ENCODE results near the gene PRICKLE1.

PRICKLE1 gene

DNA sequence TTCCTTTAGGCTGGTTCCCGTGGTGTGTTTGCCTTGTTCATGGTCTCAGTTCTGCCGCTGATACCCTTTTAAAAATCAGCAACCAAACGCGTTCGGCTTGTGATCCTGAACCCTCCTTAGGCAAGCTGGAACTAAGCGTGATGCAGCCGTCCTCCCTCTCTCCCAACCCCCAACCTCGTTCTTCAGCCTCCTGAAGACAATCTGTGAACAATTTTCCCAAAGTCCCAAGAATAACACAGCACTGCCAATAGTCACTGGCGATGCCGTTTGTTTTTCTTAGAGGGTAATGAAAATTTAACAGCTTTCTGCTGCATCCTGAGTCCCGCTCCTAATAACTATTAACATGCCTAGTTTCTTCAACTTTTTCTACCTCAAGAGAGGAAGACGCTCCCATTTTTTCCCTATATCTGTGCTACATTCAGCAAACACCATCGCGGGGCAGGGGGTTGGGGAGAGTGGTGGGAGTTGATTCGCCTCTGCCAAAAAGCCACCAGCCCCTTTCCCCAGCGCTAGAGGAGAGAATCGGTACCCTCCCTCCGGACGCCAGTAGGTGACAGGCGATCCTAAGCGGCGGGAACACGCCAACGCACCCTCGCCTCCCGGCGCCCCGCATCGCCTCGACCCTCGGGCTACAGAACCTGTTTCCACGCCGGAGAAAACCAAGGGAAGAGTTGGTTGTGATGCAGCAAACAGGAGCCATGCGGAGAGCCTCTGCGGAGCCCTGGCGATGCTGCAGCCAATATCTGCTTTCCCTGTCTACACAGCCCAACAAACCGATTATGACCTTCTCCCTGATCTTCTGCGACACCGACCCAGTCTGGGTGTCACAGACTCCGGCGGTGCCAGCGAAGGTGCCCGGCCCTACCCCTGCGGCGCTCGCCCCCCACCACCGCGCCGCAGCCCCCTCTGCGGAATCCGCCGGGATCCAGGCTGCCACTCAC is 752 bp downstream of the PRICKLE1 start:
- DNase-seq (ENCODE audit: low read depth in 2 of 2), result no peak

DNA sequence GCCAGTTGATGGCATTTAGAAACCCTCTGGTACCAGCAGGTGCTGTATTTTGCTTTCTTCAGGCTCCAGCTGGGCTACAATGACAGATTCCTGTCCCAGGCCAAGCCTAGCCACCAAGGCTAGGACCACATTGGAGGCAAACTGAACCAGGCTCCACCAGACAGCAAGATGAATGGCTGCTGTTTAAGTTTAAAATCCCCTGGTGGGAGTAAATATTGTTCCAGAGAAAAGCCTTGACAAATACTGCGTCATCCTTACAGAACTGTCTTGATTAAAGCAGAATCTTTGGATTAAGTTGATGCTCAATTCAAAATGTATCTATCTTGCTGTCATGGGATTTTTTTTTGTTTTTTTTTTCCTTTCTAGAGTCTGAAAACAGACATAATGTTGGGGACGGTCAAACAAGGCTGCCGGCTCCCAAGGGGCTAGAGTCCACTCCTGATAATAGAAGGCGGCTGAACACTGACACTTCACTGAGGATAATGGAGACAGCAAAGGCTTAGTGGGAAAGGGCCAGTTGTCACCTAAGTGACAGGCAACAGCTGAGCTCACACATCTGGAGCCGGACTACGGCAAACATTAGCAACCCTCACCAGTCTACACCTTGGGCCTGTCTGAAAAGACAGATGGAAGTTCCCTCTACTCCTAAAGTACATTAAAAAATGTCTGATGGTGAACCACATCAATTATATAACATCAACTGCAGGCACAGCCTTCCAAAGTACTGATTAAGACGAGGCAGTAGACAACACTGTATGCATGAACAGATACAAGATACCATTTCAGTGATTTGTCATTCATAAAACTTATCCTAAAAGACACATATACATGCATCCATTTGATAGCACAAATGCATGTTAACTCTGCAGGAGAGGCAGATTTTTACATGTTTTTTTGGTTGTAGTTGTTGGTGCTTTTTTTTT is 1.7 kb downstream of the PRICKLE1 start:
- DNase-seq (ENCODE audit: low read depth in 2 of 2), result no peak

DNA sequence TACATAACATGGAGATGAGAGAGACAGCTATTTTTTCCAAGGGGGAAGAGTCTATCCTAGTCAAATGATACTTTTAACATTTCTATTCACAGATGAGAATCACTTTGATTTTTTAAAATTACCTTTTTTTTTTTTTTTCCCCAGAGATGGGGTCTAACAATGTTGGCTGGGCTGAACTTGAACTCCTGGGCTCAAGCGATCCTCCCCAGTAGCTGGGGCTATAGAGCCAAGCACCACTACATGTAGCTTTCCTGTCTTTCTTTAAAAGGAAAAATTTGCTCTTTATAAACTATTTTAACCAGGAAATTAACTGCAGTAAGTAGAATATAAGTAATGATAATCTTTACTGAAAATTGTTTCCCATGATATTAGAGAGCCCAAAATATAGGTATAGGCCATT is 3.3 kb downstream of the PRICKLE1 start:
- DNase-seq (ENCODE audit: low read depth in 2 of 2), result no peak

DNA sequence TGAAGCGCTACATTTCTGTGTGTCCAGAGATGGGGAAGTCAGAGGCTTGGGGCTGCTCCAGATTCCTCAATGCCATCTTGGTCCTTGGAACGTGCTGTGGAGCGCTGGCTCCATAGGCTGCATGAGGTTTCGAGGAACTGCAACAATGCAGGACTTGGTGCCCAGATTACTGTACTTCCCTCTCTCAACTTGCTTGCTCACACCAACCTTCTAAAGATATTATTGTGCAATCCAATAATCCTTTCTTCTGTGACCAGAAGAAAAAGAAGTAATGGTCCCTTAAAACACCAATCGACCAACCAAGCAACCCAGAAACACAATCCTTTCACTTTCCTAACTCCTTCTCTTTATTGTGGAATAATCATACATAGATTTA is 3.7 kb downstream of the PRICKLE1 start:
- DNase-seq (ENCODE audit: low read depth in 2 of 2), result no peak

DNA sequence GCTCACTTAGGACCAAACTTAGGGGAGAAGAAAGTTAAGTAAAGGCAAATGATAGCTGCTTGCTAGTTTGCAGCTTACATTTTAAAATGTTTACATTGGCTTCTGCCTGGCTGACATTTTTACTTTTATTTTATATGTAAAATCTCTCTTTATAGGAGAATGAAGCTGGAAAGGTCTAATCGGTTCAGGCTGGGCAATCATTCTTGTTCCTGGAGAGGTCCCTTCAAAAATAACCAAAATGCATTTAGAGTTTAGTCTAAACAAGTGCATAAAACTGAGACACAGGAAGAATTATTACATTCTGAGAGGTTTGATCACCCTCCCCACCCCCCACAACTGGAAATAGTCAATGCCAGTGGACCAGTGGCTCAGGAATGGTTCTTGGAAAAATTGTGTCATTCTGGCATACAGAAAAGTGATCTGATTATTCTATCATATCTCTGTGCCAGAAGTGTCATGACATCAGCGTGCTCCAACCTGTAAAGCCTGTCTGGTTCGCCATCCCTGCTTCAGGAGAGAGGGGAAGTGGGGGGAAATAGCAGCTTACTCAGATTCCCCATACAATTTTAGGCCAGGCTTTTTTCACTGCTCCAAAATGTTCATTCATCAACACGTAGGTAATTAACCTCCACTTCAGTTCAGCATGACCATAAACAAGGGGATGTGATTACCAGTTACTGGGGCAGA is 4.2 kb downstream of the PRICKLE1 start:
- DNase-seq (ENCODE audit: low read depth in 2 of 2), result no peak

DNA sequence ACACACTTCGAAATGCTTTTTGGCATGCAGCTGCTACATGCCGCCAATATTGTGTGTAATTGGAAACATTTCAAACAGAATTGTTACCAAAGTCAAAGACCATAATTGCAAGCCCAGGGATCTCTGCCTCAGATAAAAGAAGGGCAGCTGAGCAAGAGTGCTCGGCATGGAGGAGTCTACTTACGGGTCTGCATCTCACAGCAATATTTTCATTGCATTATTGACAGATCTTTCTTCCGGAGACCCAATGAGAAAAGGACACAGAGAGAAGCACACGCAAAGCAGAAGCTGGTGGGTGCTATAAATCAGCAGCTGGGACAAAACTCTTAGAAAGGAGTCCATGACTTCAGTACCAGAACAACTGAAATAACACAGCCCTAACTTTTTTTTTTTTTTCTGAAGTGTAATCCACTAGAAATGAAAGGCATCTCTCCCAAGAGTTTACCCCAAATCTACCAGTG is 4.9 kb downstream of the PRICKLE1 start:
- no peak for DNase-seq (ENCODE audit: low read depth in 2 of 2)

DNA sequence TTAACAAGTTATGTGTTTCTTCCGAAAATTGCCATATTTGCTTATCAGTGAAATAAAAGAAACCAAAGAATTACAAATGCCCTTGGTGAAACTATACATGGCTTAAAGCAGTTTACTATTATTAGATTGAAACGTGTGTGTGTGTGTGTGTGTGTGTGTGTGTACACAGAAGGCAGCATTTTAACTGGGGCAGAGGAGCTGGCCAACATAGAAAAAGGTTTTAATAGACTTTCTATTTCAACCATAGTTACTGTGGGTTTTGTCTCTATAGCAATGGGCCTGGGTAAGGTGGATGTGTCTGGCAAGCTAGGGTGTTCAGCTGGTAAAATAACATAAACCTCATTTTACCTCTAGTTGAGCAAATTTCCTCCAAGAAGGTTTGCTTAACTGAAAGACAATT is 6.5 kb downstream of the PRICKLE1 start:
- no peak for DNase-seq (ENCODE audit: low read depth in 2 of 2)

DNA sequence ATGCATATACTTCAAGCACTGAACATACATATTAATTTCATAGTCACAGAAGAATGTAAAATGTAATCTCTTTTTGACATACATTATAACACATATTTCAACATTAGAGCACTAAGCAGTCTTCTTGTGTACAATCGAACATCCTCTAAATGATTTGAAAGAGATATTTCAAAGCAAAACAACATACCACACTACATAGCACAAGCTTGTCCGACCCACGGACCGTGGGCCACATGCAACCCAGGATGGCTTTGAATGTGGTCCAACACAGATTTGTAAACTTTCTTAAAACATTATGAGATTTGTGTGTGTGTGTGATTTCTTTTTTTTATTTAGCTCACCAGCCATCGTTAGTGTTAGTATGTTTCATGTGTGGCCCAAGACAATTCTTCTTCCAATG is 7.0 kb downstream of the PRICKLE1 start:
- DNase-seq (ENCODE audit: low read depth in 2 of 2), result no peak

DNA sequence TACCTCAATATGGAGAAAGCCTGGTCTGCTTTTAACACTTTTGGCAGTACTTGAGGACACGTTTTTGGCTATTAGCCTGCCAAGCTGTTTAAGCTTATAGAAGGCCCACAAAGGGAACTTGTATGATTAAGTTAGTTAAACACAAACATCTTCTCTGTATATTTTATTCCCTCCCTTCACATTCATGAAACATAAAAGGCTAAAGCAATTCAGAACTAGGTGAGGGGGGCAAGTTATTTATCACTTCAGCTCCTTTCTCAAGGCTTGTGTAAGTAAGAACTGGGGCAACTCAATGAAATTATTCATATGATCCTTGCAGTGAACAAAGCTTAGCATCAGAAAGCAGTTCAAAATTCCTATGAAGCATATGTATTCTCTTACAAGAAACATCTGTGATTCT is 7.5 kb downstream of the PRICKLE1 start:
- no peak for DNase-seq (ENCODE audit: low read depth in 2 of 2)

DNA sequence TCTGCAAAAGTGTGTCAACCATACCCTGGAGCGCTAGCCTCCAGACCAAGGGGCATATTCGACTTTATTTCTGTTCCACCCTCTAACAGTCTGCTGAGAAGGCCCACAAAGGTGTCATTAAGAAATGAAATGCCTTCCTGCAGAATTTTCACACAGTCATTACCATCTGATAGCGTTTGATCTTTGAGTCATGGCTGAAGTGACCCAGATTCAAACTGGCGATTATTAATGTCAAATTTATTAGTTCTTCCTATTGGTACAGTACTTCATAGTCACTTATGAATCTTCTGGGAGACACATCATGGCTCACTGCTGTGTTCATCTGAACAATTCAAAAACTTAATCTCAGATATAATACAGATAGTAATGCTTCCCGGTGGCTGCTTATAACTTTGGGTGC is 13.2 kb downstream of the PRICKLE1 start:
- DNase-seq (ENCODE audit: low read depth in 2 of 2), result no peak

DNA sequence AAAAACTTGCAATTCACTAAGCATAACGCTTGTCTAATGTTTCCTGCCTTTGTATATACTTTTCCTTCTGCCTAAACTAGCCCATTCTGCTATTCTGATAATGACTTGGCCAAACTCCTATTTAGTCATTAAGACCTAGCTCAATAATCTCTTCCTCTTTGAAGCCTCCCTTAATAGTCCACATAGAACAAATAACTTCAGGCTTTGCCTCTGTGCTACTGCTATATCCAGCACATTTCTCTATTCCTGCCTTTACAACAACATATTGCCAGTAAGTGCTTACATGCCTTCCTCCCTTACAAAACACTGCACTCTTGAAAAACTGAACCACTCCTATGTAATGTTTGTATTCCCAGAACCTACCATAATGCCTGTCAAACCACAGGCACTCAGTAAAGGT is 13.8 kb downstream of the PRICKLE1 start:
- DNase-seq (ENCODE audit: low read depth in 2 of 2), result no peak

DNA sequence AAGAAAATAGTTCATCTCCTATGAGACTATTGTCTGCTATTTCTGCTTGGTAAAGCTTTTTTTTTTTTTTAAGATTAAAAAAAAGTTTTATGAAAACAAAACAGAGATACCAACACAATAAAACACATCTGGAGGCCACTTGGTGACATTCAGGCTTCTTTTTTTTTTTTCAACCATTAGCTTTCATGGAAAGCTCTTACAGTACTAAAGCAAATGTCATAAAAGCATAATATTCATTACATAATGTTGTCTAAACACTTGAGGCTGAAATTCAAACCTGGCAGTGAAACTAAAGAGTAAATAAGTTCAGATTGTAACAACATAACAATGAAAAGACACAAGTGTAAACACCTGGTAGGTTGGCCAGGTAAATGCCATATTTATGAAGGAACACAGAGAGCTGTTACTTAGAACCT is 14.7 kb downstream of the PRICKLE1 start:
- no peak for DNase-seq (ENCODE audit: low read depth in 2 of 2)

DNA sequence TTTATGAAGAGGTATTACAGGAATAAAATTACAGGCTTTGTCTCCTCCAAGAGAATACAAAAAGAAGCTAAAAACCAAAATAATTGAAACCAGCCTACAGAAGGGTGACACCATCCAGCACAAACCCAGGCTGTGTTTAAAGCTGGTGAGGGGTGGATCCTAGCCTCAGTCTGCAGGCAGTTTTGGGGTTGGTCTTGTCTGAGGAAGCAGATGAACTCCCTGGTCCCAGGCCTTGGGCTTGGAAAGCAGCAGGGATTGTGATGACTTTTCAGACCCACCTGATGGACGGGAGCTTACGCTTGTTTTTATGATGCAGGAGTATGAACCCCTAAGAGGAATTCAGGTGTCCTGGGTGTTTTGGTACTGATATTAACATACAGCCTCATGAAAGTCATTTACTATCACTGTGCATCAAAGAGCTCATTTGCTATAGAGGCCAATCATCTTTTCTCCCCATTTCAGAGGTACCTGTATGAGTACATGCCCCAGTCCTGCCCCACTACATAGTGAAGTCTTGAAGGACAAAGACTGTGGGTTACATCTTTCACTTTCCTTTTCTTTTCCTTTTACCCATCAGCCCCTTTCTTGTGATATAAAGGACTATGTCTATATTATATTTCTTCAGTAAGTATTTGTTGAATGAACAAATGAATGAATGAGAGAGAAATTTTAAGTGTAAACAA is 18.1 kb downstream of the PRICKLE1 start:
- no peak for DNase-seq (ENCODE audit: low read depth in 2 of 2)

DNA sequence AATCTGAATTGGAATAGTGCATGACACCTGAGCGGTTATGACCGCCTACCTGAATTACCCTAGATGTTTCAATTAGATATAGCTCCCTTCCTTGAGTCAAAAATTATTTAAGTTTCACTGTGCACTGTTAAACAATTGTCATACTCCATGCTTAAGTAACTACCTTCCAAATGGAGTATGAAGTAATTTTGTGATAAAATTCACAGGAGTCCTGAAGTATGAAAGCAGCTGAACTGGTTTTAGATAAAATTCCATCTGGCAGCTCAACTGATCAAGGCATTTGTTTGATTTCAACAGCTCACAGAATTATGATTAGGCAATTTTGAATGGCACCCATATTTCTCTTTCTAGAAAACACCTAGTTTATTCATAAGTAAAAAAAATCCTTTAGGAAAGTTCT is 19.5 kb downstream of the PRICKLE1 start:
- DNase-seq (ENCODE audit: low read depth in 2 of 2), result no peak

DNA sequence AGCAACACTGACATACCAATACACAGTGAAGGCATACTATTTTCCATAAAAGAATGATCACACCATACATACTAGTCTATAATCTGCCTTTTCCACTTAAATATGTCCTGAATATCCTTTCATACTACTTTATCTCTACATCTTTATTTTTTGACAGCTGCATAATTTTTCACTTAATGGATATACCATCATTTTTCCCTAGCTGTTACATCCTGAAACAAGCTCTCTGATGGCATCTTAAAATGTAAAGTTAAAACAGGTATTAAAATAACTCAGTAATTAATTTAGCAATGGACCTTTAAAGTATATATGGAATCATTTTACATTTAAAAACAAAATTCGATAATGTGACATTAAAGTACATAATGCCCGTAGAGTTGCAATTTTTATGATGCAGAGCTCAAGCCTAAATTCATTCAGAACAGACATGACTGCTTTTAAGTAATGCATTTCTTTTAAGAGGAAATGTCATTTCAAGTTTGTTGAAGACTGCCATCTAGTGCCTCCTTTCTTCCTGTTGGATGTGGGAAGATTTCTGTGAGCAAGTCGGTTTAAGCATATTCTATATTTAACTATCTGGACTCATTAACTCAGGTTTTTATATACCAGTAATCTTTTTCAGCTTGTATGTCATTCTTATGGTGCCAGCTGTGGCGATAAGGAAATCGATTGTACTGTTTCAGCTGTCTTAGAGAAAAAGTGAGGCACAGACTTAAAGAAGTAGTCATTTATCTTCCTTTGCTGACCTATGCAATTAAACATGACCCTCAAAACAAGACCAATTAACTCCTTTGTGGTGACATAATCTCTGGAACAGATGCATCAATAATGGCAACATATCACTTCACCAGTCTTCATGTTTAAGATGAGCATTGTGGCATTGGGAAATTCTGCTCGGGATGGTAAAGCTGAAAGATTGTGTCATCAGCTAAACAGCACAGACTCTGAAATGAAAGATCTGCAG is 20.3 kb downstream of the PRICKLE1 start:
- DNase-seq (ENCODE audit: low read depth in 2 of 2), result no peak

DNA sequence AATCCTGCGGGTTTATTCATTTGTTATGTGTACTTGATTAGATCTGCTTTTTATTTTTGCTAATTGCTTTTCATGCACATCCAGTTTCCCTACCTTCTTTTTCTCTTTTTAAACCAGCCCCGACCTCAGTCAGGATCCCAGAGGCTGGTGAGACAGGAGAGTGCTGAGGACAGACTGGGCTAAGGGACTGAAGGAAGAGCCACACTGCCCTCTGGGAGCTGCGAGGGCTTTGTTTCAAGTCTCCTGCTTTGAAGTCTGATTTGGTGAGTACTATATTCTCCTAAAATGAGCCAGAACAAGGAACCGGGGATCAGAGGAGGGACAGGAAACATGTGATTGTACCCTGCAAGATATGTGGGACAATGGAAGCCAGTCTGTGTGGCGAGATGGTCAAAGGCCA is 23.9 kb downstream of the PRICKLE1 start:
- no peak for DNase-seq (ENCODE audit: low read depth in 2 of 2)

DNA sequence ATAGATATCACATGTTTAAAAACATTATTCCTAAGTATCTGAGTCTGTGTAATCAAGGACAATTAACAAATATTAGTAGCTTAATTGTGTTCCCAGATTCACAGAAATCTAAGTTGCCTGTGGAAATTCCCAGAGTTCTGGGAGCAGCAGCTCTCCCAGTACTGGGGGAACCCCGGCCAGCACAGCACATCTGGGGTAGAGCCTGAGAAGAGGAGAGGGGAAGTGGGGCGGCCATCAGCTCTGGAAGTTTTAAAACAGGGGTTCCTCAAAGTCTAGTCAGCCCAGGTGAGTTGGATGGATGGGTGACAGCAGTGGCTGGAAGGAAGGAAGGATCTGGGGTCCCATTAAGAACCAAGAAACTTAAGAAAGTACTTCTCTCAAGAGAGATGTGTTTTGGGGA is 24.6 kb downstream of the PRICKLE1 start:
- DNase-seq (ENCODE audit: low read depth in 2 of 2), result no peak

DNA sequence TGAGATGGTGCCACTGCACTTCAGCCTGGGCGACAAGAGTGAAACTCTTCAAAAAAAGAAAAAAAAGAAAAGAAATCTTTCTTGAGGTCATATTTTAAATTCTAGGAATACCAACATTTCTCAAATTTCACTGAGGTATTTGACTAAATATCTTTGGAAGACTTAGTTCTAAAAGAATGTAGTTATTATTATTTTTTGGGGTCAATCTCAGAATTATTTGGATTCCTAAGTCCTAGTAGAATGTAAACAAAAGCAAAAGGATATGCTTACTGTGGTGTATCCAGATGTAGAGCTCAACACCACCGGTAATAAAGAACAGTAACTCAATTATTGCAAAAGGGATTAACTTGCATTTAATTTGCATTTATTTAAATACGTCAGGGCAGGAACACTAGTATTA is 25.0 kb downstream of the PRICKLE1 start:
- no peak for DNase-seq (ENCODE audit: low read depth in 2 of 2)

DNA sequence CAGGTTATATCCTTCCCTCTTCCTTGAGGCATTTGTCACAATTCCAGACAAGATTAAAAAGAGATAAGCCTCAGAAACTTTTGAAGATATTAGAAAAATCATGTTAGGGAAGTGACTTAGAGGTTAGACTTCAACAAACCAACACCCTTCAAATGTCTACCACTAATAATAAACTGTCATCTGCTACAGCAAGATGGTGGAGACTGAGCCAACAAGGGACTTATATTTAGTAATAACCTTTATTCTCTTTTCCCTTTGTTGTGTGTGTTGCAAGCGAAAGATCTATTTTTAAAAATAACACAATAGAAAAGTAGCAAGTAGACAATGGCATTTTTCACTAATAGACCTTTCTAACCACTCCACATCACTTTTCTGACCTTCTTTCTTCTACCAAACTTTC is 28.6 kb downstream of the PRICKLE1 start:
- no peak for DNase-seq (ENCODE audit: low read depth in 2 of 2)

DNA sequence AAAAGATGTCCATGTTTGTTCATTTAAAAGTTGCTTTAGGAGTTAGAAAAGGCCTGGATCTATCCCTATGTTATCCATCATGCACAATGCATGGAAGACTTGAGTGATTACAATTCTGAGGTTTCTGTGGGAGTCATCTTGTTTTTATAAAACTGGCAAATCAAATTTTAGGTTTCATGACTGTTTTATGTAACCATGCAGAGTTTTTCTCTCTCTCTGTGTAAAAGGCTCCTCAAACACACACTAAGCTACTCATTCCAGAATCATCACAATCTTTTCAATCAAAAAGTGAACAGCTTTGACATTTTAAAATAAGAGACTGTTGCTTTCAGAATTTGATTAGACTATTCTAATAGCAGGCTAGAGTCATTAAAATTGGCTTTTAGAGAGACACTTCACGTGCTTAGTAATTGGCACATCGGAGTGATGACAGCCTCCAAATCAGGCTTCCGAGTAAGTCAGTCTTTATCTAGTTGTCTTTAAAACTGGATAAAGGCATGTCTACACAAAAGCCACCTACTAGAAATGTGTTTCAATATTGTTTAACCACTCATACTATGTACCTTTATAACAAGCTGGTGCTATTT is 31.9 kb downstream of the PRICKLE1 start:
- DNase-seq (ENCODE audit: low read depth in 2 of 2), result no peak
